ENCODE data around the gene MED25.

DNA sequence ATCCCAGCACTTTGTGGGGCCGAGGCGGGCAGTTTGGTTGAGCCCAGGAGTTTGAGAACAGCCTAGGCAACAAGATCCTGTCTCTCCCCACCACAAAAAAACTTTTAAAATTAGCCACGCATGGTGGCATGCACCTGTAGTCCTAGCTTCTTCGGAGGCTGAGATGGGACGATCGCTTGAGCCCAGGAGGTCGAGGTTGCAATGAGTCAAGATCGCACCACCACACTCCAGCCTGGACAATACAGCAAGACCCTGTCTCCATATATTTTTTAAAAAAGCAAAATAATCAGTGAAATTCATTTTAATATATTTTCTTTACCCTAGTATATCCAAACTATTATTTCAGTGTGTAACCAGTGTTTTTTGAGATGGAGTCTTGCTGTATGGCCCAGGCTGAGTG is 43.1 kb upstream of the MED25 start:
- TF ChIP-seq POLR2A (IDR thresholded peaks at IDR 0.05): no peak
- TF ChIP-seq, protein P1, sequence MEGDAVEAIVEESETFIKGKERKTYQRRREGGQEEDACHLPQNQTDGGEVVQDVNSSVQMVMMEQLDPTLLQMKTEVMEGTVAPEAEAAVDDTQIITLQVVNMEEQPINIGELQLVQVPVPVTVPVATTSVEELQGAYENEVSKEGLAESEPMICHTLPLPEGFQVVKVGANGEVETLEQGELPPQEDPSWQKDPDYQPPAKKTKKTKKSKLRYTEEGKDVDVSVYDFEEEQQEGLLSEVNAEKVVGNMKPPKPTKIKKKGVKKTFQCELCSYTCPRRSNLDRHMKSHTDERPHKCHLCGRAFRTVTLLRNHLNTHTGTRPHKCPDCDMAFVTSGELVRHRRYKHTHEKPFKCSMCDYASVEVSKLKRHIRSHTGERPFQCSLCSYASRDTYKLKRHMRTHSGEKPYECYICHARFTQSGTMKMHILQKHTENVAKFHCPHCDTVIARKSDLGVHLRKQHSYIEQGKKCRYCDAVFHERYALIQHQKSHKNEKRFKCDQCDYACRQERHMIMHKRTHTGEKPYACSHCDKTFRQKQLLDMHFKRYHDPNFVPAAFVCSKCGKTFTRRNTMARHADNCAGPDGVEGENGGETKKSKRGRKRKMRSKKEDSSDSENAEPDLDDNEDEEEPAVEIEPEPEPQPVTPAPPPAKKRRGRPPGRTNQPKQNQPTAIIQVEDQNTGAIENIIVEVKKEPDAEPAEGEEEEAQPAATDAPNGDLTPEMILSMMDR (IDR thresholded peaks at IDR 0.05): no peak
